HUES48 (cell line): ENCODE data around the gene NEMF.
"Not testable (repeated sequence)": the region's sequence is repeated elsewhere in the genome, so short reads cannot be mapped to it uniquely, and the experiment has no call there.

Source experiments
- H3K27ac ChIP-seq: one replicate; pipeline ENCODE4 v1.7.0; 2013; ENCODE audit warnings: low read depth, low read length, inconsistent platforms
- H3K27me3 ChIP-seq: 2 replicates; pipeline ENCODE4 v1.6.1; 2013; ENCODE audit warnings: mild to moderate bottlenecking, low read length; ENCODE audit not compliant: control insufficient read depth, insufficient read depth
- H3K36me3 ChIP-seq: 2 replicates; pipeline ENCODE4 v1.6.1; 2013; ENCODE audit warnings: low read length; ENCODE audit not compliant: control insufficient read depth, insufficient read depth
- H3K4me1 ChIP-seq: 2 replicates; pipeline ENCODE4 v1.6.1; 2013; ENCODE audit warnings: mild to moderate bottlenecking, low read length; ENCODE audit not compliant: control insufficient read depth, insufficient read depth
- H3K4me3 ChIP-seq: 2 replicates; pipeline ENCODE4 v1.5.1; 2013; ENCODE audit warnings: mild to moderate bottlenecking, low read depth, low read length
- H3K9ac ChIP-seq: 2 replicates; pipeline ENCODE4 v1.6.1; 2013; ENCODE audit warnings: mild to moderate bottlenecking, low read depth, low read length, moderate library complexity
- H3K9me3 ChIP-seq: 2 replicates; pipeline ENCODE4 v1.6.1; 2013; ENCODE audit warnings: low read length; ENCODE audit not compliant: control insufficient read depth, insufficient read depth

NEMF gene

GRCh38 chr14:49792618-49793017, 60.0 kb downstream of the NEMF start:
- peaks cover 85% of the 10 kb centered on the region for H3K36me3 ChIP-seq
- no peaks in the 10 kb centered on the region for H3K27me3 ChIP-seq

GRCh38 chr14:49786315-49786714, 66.3 kb downstream of the NEMF start:
- peaks cover 97% of the 10 kb centered on the region for H3K36me3 ChIP-seq
- H3K4me3 ChIP-seq = no peak overlapping the region
- H3K27ac ChIP-seq = no peak overlapping the region
- no peaks in the 10 kb centered on the region for H3K27me3 ChIP-seq
- no peaks in the 10 kb centered on the region for H3K9me3 ChIP-seq
- H3K4me1 ChIP-seq = no peaks in the 10 kb centered on the region
- no peak overlapping the region for H3K9ac ChIP-seq

More at GRCh38 chr14:49792618-49793017, 60.0 kb downstream of the NEMF start:
- Histone ChIP-seq H3K9me3 (no peaks in the 10 kb centered on the region), H3K4me3 (no peak overlapping the region), H3K27ac (no peak overlapping the region), H3K4me1 (no peaks in the 10 kb centered on the region), H3K9ac (no peak overlapping the region)

GRCh38 chr14:49783394-49784014, 69.1 kb downstream of the NEMF start:
- peaks cover 98% of the 10 kb centered on the region for H3K36me3 ChIP-seq
- H3K4me1 ChIP-seq = no peaks in the 10 kb centered on the region
- no peak overlapping the region for H3K27ac ChIP-seq
- H3K9ac ChIP-seq = no peak overlapping the region
- H3K27me3 ChIP-seq = no peaks in the 10 kb centered on the region
- H3K4me3 ChIP-seq = no peak overlapping the region
- no peaks in the 10 kb centered on the region for H3K9me3 ChIP-seq

- not testable (repeated sequence) for H3K27ac ChIP-seq, H3K4me1 ChIP-seq, H3K4me3 ChIP-seq, H3K27me3 ChIP-seq, H3K9ac ChIP-seq, H3K9me3 ChIP-seq
- peaks cover 96% of the 10 kb centered on the region for H3K36me3 ChIP-seq
Measured at GRCh38 chr14:49781040-49781439, 71.5 kb downstream of the NEMF start.

- Histone ChIP-seq H3K27ac (no peak overlapping the region), H3K4me1 (no peaks in the 10 kb centered on the region), H3K36me3 (peaks cover 89% of the 10 kb centered on the region)
Measured at GRCh38 chr14:49778421-49778820, 74.2 kb downstream of the NEMF start.

GRCh38 chr14:49774106-49774505, 78.5 kb downstream of the NEMF start:
- Histone ChIP-seq H3K9me3 (no peaks in the 10 kb centered on the region), H3K27ac (no peak overlapping the region), H3K36me3 (peaks cover 50% of the 10 kb centered on the region), H3K27me3 (no peaks in the 10 kb centered on the region), H3K4me1 (peaks cover 4% of the 10 kb centered on the region; the same call in 1 of the 2 replicates), H3K9ac (no peak overlapping the region), H3K4me3 (no peak overlapping the region)

More at GRCh38 chr14:49778421-49778820, 74.2 kb downstream of the NEMF start:
- Histone ChIP-seq H3K9me3 (no peaks in the 10 kb centered on the region), H3K27me3 (no peaks in the 10 kb centered on the region), H3K9ac (no peak overlapping the region), H3K4me3 (no peak overlapping the region)

- not testable (repeated sequence) for H3K9me3 ChIP-seq, H3K4me3 ChIP-seq, H3K4me1 ChIP-seq, H3K27me3 ChIP-seq, H3K27ac ChIP-seq, H3K9ac ChIP-seq
- H3K36me3 ChIP-seq = peaks cover 28% of the 10 kb centered on the region
Measured at GRCh38 chr14:49771691-49772090, 80.9 kb downstream of the NEMF start.

GRCh38 chr14:49770212-49770817, 82.3 kb downstream of the NEMF start:
- Histone ChIP-seq H3K9ac (no peak overlapping the region), H3K4me3 (no peak overlapping the region; the same call in 1 of the 2 replicates), H3K36me3 (peaks cover 18% of the 10 kb centered on the region), H3K9me3 (no peaks in the 10 kb centered on the region), H3K4me1 (peaks cover 8% of the 10 kb centered on the region; the same call in 1 of the 2 replicates), H3K27ac (peak overlapping the region; percentile 43), H3K27me3 (no peaks in the 10 kb centered on the region)

- H3K9me3 ChIP-seq = no peaks in the 10 kb centered on the region
- peak overlapping the region; percentile 98; the same call in 1 of the 2 replicates for H3K9ac ChIP-seq
- peak overlapping the region; percentile 99 for H3K27ac ChIP-seq
- peaks cover 12% of the 10 kb centered on the region for H3K36me3 ChIP-seq
- peaks cover 8% of the 10 kb centered on the region; the same call in 1 of the 2 replicates for H3K4me1 ChIP-seq
- no peaks in the 10 kb centered on the region for H3K27me3 ChIP-seq
- peak overlapping the region; percentile 98 for H3K4me3 ChIP-seq
Measured at GRCh38 chr14:49769581-49770211, 82.9 kb downstream of the NEMF start.

- Histone ChIP-seq H3K27ac (peak overlapping the region; percentile 99), H3K4me1 (peaks cover 8% of the 10 kb centered on the region; the same call in 1 of the 2 replicates), H3K27me3 (no peaks in the 10 kb centered on the region), H3K9ac (peak overlapping the region; percentile 98), H3K36me3 (peaks cover 7% of the 10 kb centered on the region), H3K4me3 (peak overlapping the region; percentile 98), H3K9me3 (no peaks in the 10 kb centered on the region)
Measured at GRCh38 chr14:49769171-49769570, 83.4 kb downstream of the NEMF start.
